Measurements from ENCODE around the gene GATA5.

GATA5 gene

GRCh38 chr20:62487118-62487517 is 11.3 kb upstream of the GATA5 start:
- no peak for DNase-seq

- DNase-seq: no peak
Observed at GRCh38 chr20:62486484-62486883, 10.7 kb upstream of the GATA5 start.

DNA sequence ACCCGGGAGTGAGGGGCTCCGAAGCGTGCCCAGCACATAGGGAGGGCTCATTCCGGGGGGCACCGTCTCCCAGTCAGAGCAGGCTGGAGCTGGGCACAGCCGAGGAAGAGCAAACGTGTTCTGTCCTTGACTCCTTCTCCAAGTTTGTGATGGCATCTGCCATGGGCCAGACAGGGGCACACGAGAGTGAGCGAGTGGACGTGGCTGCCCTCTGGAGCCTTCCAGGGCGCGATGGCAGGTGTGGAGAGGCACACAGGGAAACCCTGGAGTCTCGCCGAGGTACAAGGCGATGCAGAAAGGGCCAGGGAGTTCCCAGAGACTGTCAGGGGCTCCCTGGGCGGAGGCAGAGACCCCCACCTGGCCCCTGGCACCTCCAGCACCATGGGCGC is 9.9 kb upstream of the GATA5 start:
- DNase-seq: no peak

- no peak for DNase-seq
Observed at GRCh38 chr20:62485062-62485700, 9.4 kb upstream of the GATA5 start.

DNA sequence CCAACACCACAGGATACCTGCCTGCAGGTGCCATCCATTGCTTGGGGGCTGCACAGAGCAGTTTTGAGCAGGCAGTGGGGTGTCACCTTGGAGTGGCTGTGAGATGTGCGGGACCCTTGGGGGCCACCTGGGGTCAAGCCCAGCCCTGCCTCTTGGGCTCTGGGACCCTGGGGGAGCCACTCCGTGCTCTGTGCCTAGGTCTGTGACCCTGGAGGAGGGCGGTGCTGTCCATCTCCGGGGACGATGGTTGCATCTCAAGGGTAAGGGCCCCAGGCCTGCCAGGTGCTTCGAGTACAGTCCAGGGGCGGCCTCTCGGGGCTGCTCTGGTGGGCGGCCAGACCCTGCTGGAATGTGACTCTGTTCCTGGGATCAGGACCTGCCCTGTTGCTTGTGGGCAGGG is 8.7 kb upstream of the GATA5 start:
- DNase-seq: no peak

GRCh38 chr20:62483613-62484458 is 8.0 kb upstream of the GATA5 start:
- no peak for DNase-seq

GRCh38 chr20:62482974-62483373 is 7.2 kb upstream of the GATA5 start:
- no peak for DNase-seq

- no peak for DNase-seq
Observed at GRCh38 chr20:62482146-62482809, 6.5 kb upstream of the GATA5 start.

DNA sequence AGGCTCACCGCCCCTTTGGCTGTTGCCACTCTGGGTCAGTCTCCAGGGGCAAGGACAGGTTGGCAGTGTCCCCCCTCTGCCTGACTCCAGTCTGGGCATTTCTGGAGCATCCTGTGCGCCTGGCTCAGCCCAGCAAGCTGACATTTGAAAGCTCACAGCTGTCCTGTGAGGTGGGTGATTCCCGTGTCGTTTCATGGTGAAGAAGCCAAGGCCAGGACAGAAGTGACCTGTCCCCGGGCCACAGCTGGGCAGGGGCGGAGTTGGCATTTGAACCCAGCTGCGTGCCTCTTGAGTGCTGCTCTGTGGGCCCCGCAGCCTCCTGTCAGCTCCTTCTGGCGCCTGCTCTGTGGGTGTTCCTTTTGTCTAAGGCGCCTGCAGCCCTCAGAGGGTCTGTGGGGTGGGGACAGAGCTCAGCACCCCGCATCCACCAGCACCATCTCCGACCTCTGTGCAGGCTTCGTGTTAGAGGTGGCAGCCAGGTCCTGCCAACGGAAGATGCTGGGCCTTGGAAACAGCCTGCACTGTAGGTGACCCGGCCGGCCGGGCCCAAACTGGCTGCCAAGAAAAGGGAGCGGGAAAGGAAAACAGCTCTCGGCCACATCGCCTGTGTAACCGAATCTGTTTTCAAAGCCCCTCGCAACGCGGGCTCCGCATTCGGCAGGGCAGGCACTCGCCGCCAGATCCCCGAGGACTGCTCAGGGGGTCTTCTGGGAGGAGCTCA is 5.8 kb upstream of the GATA5 start:
- DNase-seq: no peak

DNA sequence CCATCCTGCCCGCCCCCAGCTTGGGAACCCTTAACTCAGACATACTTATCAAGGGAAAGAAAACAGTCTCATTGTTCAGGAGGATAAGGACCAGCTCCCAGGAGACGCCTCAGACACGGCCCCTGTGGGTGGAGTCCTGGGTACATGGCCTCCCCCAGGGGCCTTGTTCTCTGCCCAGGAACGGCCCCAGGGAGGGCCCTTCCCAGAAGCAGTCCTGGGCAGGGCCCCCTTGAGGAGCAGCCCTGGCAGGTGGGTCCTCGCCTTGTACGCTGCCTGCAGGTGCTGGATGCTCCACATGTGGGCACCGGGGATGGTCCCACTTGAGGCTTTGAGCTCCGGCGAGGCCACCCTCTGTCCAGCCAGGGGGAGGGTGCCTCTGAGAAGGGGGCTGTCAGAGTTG is 4.5 kb upstream of the GATA5 start:
- DNase-seq: no peak

- DNase-seq: no peak
Observed at GRCh38 chr20:62479656-62480055, 3.9 kb upstream of the GATA5 start.

GRCh38 chr20:62479156-62479555 is 3.4 kb upstream of the GATA5 start:
- DNase-seq: no peak

DNA sequence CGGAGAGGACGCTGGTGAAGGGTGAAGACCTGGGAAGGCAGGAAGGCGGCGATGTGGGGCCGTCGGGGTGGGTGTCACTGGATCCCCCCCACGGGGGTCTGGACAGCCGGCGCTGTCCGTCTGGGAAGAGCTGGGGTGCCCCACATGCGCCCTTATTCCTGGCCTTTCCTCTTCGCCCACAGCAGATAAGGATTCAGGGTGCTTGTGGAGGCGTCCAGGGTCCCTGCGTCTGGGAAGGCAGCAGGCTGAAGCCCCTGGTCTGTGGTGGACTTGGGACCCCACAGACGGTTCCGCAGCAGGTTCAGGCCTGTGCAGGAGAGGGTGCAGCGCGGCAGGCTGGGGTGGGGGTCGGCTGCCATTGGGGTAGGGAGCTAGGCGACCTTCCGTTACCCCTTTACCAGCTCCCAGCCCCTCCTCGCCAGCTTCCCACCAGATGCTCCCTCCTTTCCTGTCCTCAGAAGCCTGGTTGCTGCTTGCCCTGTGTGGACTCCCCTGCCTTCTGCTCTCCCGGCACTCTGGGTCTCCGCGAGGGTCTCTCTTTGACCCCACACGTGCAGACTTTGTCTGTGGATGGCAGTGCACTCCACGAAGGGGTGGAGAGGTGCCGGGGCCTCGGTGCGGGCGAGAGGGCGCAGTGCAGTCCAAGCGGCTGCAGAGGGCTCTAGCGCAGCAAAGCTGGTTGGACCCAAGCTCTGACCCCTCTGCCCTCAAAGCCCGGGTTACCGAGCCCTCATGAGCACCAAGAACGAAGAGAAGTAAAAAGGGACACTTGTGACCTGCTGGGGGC is 2.1 kb upstream of the GATA5 start:
- no peak for DNase-seq

GRCh38 chr20:62476056-62476838 is 452 bp upstream of the GATA5 start:
- no peak for DNase-seq

- no peak for DNase-seq
Observed at GRCh38 chr20:62475027-62475771, 596 bp downstream of the GATA5 start.

GRCh38 chr20:62474604-62475026 is 1.2 kb downstream of the GATA5 start:
- no peak for DNase-seq

DNA sequence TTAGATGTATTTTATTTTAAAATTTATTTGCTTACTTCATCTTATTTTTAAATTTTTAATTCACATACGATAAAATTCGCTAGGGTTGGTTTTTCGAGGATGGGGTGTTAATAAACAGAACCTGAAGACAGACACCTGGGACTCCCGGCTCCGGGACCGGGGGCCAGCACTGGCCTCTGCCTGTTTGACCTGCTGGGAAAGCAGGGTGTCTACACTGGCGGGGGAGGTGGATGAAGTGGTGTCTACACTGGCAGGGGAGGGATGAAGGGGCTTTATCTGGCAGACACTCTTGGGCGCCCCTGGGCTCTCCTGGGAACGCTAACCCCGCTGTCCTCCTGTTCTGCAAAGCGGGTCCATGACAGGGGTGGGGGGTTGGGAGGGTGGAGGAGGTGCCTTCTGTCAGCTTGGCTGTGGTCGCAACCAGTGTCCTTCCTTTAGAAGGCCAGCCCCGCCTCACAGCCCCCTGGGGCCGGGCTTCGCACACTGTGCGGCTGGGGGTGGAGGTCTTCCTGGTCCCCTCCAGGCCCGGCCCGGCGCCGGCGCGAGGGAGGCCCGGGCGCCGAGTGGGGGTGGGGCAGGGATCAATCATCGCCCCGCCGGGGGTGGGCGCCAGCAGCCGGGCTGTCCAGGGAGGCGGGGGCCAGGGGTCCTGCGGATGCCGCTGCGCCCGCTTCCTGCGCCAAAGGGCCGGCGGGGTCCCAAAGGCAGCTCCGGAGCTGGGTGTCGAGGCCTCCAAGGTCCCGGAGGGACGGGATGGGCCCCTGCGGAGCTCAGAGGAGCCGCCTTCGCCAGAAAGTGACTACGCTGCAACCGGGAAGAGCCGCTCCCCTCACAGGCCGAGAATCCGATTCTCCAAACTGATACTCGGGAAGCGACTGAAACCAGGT is 1.8 kb downstream of the GATA5 start:
- DNase-seq: no peak

DNA sequence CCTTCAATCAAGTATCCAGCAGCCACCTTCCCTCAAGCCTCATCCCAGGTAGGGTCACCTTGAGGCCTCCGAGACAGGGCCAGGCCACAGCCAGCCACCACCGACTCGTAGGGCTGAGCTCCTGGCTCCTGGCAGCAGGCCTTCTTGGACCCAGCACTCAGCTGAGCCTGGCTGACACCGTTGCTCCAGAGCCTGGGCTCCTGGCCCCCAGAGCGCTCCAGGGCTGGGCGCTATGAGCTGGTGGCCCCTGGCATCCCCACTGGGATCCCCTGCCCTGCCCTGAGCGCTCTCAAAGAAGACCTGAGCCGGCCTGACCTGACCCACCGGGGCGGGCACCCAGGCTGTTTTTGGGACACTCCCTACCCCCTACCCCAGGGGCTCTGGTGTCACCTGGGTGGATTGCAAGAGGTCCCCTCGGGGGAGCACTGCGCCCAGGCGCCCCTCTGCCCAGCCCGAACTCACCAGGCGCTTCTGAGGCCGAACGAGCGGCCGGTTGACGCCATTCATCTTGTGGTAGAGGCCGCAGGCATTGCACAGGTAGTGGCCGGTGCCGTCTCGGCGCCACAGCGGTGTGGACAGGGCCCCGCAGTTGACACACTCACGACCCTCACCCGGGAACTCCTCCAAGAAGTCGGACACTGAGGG is 2.7 kb downstream of the GATA5 start:
- DNase-seq: no peak
